K562 (cell line): Measurements from ENCODE around the gene MAB21L4. TPM values are rescaled to one million over a fixed set of nuclear protein-coding genes. Genes with fewer than 3 reads are reported as not detected.
A peak's percentile ranks its signal among the peaks of the same experiment; 100 is the strongest.

Experiments used
- ATAC-seq: fragments of 200-7000 bp; cut with Tn5 transposase; 3 replicates; pipeline ENCODE4 v1.9.1; 2020; ENCODE audit warnings: moderate library complexity
- BruUV-seq: library from RNA; stranded (reverse); fragments of 400-500 nt; replicated peaks from 2 replicates; lab custom pipeline; 2021; lab: Mats Ljungman, UMichigan
- CTCF ChIA-PET: fragments of 300-600 bp; formaldehyde crosslinking; extraction: SDS; loops from one replicate; lab custom pipeline; 2021; ENCODE audit warnings: low intra/inter-chr PET ratio; lab: Yijun Ruan, JAX
- POLR2A ChIA-PET: fragments of 300-600, 350-650 bp; sonication (Branson Sonifier 250); formaldehyde crosslinking; extraction: SDS; loops from one replicate; lab custom pipeline; 2021; ENCODE audit warnings: antibody characterized with exemption, inconsistent platforms; lab: Yijun Ruan, JAX
- DNase-seq, 4 experiments: peaks; one replicate each; pipeline versions ENCODE4 v3.0.0 to v3.0.0-alpha.2; 2011 to 2018; ENCODE audit warnings: low spot score in 3 of 4, mixed read lengths in 3 of 4; ENCODE audit errors: extremely low read depth in 1 of 4
- FAIRE-seq: peaks from 2 replicates; lab custom pipeline; 2011; peaks lifted over from hg19 to GRCh38; lab: Jason Lieb, UNC
- H2AFZ ChIP-seq: 2 replicates; pipeline ENCODE4 v1.6.0; 2011; ENCODE audit warnings: low read depth, low read length, control low read depth, inconsistent platforms
- H3K27ac ChIP-seq: fragments of 200-600 bp; 3 replicates; pipeline ENCODE4 v1.8.0; 2011; ENCODE audit warnings: low read depth, mild to moderate bottlenecking, control low read depth, inconsistent platforms, low read length, moderate library complexity, mixed read lengths; ENCODE audit errors: extremely low read depth
- H3K27me3 ChIP-seq, 2 experiments: fragments of 300-600 bp in 1 of 2; 2 replicates in 1 of 2; 3 replicates in 1 of 2; pipeline versions ENCODE4 v1.6.0 to v1.8.0; 2011; ENCODE audit warnings: inconsistent platforms in 2 of 2, low read length in 2 of 2, mild to moderate bottlenecking in 1 of 2, mixed read lengths in 1 of 2, moderate library complexity in 1 of 2; ENCODE audit not compliant: control insufficient read depth in 2 of 2, insufficient read depth in 2 of 2
- H3K36me3 ChIP-seq: fragments of 300-600 bp; 3 replicates; pipeline ENCODE4 v1.8.0; 2011; ENCODE audit warnings: mild to moderate bottlenecking, low read length, inconsistent platforms; ENCODE audit not compliant: control insufficient read depth, insufficient read depth
- H3K4me1 ChIP-seq, 2 experiments: fragments of 200-600 bp in 1 of 2; replicated peaks in 1 of 2; 2 replicates in 1 of 2; 3 replicates in 1 of 2; pipeline versions ENCODE4 v1.5.1 to v1.8.0; 2011; ENCODE audit warnings: inconsistent platforms in 2 of 2, low read length in 2 of 2, mild to moderate bottlenecking in 1 of 2, mixed read lengths in 1 of 2, moderate library complexity in 1 of 2; ENCODE audit not compliant: control insufficient read depth in 2 of 2, insufficient read depth in 2 of 2
- H3K4me2 ChIP-seq: 2 replicates; pipeline ENCODE4 v1.6.1; 2011; ENCODE audit warnings: low read length, control low read depth, inconsistent platforms, mixed read lengths; ENCODE audit not compliant: insufficient read depth
- H3K4me3 ChIP-seq: fragments of 200-600 bp; sonication (generic), shearing (Covaris generic); 2 replicates; pipeline ENCODE4 v1.5.1; 2016; ENCODE audit warnings: control low read depth, inconsistent platforms
- H3K79me2 ChIP-seq: fragments of 200-600 bp; 3 replicates; pipeline ENCODE4 v1.8.0; 2011; ENCODE audit warnings: low read length, inconsistent platforms; ENCODE audit not compliant: control insufficient read depth, insufficient read depth
- H3K9ac ChIP-seq, 2 experiments: 2 replicates each; pipeline versions ENCODE4 v1.6.0 to v1.6.1; 2011; ENCODE audit warnings: low read depth in 2 of 2, low read length in 2 of 2, control low read depth in 1 of 2, inconsistent platforms in 1 of 2, mild to moderate bottlenecking in 1 of 2, mixed read lengths in 1 of 2; ENCODE audit not compliant: insufficient read depth in 1 of 2
- H3K9me1 ChIP-seq: one replicate; pipeline ENCODE4 v1.6.0; 2011; ENCODE audit warnings: inconsistent platforms, mild to moderate bottlenecking, low read length, moderate library complexity; ENCODE audit not compliant: control insufficient read depth, insufficient read depth
- H3K9me3 ChIP-seq: replicated peaks from 2 replicates; pipeline ENCODE4 v1.5.1; 2011; ENCODE audit warnings: low read depth, low read length, inconsistent platforms; ENCODE audit not compliant: control insufficient read depth, insufficient read depth
- H4K20me1 ChIP-seq: replicated peaks from 2 replicates; pipeline ENCODE4 v1.6.1; 2011; ENCODE audit warnings: low read length, inconsistent platforms, mixed read lengths; ENCODE audit not compliant: control insufficient read depth, insufficient read depth
- CHD1 ChIP-seq: fragments of 200-600 bp; sonication (generic); IDR thresholded peaks from one replicate; pipeline ENCODE4 v1.6.1; 2012; ENCODE audit warnings: mild to moderate bottlenecking, moderate library complexity, low read length, inconsistent platforms
- CTCF ChIP-seq, 3 experiments: IDR thresholded peaks in 2 of 3; conservative IDR thresholded peaks in 1 of 3; 2 replicates each; pipeline ENCODE4 v1.5.1; 2011 to 2012; ENCODE audit warnings: low read length in 3 of 3, mild to moderate bottlenecking in 3 of 3, control low read depth in 2 of 3, improper control_type of control experiment in 1 of 3, inconsistent platforms in 1 of 3, low read depth in 1 of 3, mixed read lengths in 1 of 3, moderate library complexity in 1 of 3; ENCODE audit not compliant: insufficient read depth in 2 of 3
- E2F5 ChIP-seq: sonication (generic); formaldehyde crosslinking; IDR thresholded peaks from 2 replicates; pipeline ENCODE4 v1.8.0; 2022; ENCODE audit warnings: mild to moderate bottlenecking, missing genetic modification reagents
- EGR1 ChIP-seq: fragments of 450-650 bp; conservative IDR thresholded peaks from 2 replicates; pipeline ENCODE4 v1.6.1; 2017; ENCODE audit warnings: mild to moderate bottlenecking
- ELF1 ChIP-seq: fragments of 200-800 bp; sonication (Bioruptor generic); IDR thresholded peaks from 2 replicates; pipeline ENCODE4 v1.6.1; 2016; ENCODE audit warnings: missing genetic modification characterization, missing compliant biosample characterization
- KAT2B ChIP-seq: IDR thresholded peaks from one replicate; pipeline ENCODE4 v1.6.1; 2012; ENCODE audit warnings: low read depth, mild to moderate bottlenecking, control low read depth, inconsistent platforms, low read length, moderate library complexity
- MEF2A ChIP-seq: IDR thresholded peaks from 2 replicates; pipeline ENCODE4 v1.6.1; 2011; ENCODE audit warnings: low read depth, mild to moderate bottlenecking, low read length, moderate library complexity; ENCODE audit not compliant: control insufficient read depth
- RAD21 ChIP-seq, 2 experiments: fragments of 250-450 bp in 1 of 2; fragments of 450-650 bp in 1 of 2; sonication (Bioruptor Pico) in 1 of 2; formaldehyde crosslinking in 1 of 2; IDR thresholded peaks in 1 of 2; conservative IDR thresholded peaks in 1 of 2; 2 replicates each; pipeline versions ENCODE4 v1.4.0 to v1.8.0; 2020 to 2022; ENCODE audit warnings: mild to moderate bottlenecking in 2 of 2, moderate library complexity in 1 of 2
- SMAD2 ChIP-seq: fragments of 150-350 bp; IDR thresholded peaks from 2 replicates; pipeline ENCODE4 v1.6.1; 2014; ENCODE audit warnings: low read depth, mild to moderate bottlenecking, low read length
- SMC3 ChIP-seq: conservative IDR thresholded peaks from 2 replicates; pipeline ENCODE4 v1.6.1; 2011; ENCODE audit warnings: low read depth, low read length, improper control_type of control experiment; ENCODE audit not compliant: insufficient read depth
- TFAP4 ChIP-seq: sonication (generic); formaldehyde crosslinking; IDR thresholded peaks from 2 replicates; pipeline ENCODE4 v1.8.0; 2022; ENCODE audit warnings: missing genetic modification reagents, mild to moderate bottlenecking, moderate library complexity, borderline replicate concordance
- ZBTB17 ChIP-seq: fragments of 450-650 bp; formaldehyde crosslinking; IDR thresholded peaks from 2 replicates; pipeline ENCODE4 v1.4.0; 2020; ENCODE audit warnings: mild to moderate bottlenecking
- ZNF274 ChIP-seq: IDR thresholded peaks from 2 replicates; pipeline ENCODE4 v1.6.1; 2011; ENCODE audit warnings: low read depth, mild to moderate bottlenecking, low read length, moderate library complexity, borderline replicate concordance
- ZNF512 ChIP-seq: IDR thresholded peaks from 2 replicates; pipeline ENCODE4 v1.6.1; 2016; ENCODE audit warnings: missing genetic modification characterization, missing compliant biosample characterization
- ZNF586 ChIP-seq: fragments of 450-650 bp; formaldehyde crosslinking; conservative IDR thresholded peaks from 2 replicates; pipeline ENCODE4 v1.4.0; 2020; ENCODE audit warnings: mild to moderate bottlenecking, moderate library complexity
- ZNF79 ChIP-seq: fragments of 250-450 bp; sonication (Bioruptor Pico); IDR thresholded peaks from 2 replicates; pipeline ENCODE4 v1.4.0; 2020; ENCODE audit warnings: low read depth, mild to moderate bottlenecking, moderate library complexity
- WGBS: fragments of 100-300 bp; shearing (Covaris generic); methylation state at CpG from one replicate; pipeline ENCODE4 v1.1.6; 2016; ENCODE audit warnings: low coverage, mixed read lengths; ENCODE audit not compliant: insufficient coverage; ENCODE audit errors: missing lambda C conversion rate; 5-methylcytosine and 5-hydroxymethylcytosine counted together
- in situ Hi-C: fragments of 300-500 bp; cut with MboI; formaldehyde crosslinking; loops from 4 replicates; pipeline ENCODE4 v1.15.0; 2018; ENCODE audit warnings: inconsistent platforms, mixed read lengths
- intact Hi-C: fragments of 100-400 bp; cut with micrococcal nuclease; formaldehyde crosslinking; loops from 2 replicates; pipeline ENCODE4 v1.14.2; 2022
- polyA plus RNA-seq, 8 experiments: library from polyadenylated mRNA; depleted of rRNA in 4 of 8; stranded (reverse) in 5 of 8; unstranded in 3 of 8; fragments of >200 nt; fragmentation: Nextera tagmentation in 2 of 8; fragmentation: Illumina TruSeq in 1 of 8; extraction: Ambion mirVana in 2 of 8; extraction: Trizol in 1 of 8; gene quantifications; 2 replicates each; pipeline versions ENCODE4 v1.2.1 to v1.2.3, GENCODE V29; 2011 to 2014; ENCODE audit warnings: inconsistent platforms in 1 of 8, missing spikeins in 1 of 8
- total RNA-seq, 7 experiments: library from RNA; depleted of rRNA in 6 of 7; stranded (reverse); fragments of >200 nt in 6 of 7; fragmentation: Illumina TruSeq in 2 of 7; extraction: Trizol in 2 of 7; gene quantifications; 2 replicates each; pipeline versions ENCODE4 v1.2.1 to v1.2.3, GENCODE V29; 2011 to 2021; ENCODE audit warnings: low replicate concordance in 1 of 7

The MAB21L4 gene
- total and polyA plus RNA-seq, 9 of the 15 experiments (the other 6 are each of a cell fraction or from before 2014, with no cell fraction given): 0.03 TPM; not detected in 8

GRCh38 chr2:240840435-240841060 is 55.4 kb downstream of the MAB21L4 start:
- H3K9me1 ChIP-seq: no peaks in the 10 kb centered on the region
- no peak overlapping the region for H3K27ac ChIP-seq
- ChIA-PET CTCF (interaction anchor here (0.9 kb wide), 1 partner anchor 327 kb away, joined by 4 read pairs; no protein-coding TSS in a partner anchor), POLR2A (interaction anchor here (0.6 to 0.7 kb wide), 2 partner anchors 19 to 26 kb away, joined by 3 read pairs; no protein-coding TSS in a partner anchor)
- peak; percentile 49 for FAIRE-seq
- H3K4me3 ChIP-seq: no peak overlapping the region
- no peak overlapping the region for H3K4me2 ChIP-seq
- in situ Hi-C loops (no loop called here), intact Hi-C loops (no loop called here)
- H3K36me3 ChIP-seq: no peaks in the 10 kb centered on the region
- DNase-seq: peak; percentile 49 to 62 (median 52)
- 0% methylated on average over 6 of the region's 9 CpGs for WGBS
- H3K79me2 ChIP-seq: no peaks in the 10 kb centered on the region
- H3K9ac ChIP-seq: no peak overlapping the region
- no TSS peak for BruUV-seq
- no peak overlapping the region for H2AFZ ChIP-seq
- H4K20me1 ChIP-seq: peaks cover 6% of the 10 kb centered on the region
- ATAC-seq: peak; percentile 97
- peaks cover 0 to 30% of the 10 kb centered on the region in 2 experiments; a peak in 2 of 5 replicates for H3K27me3 ChIP-seq
- H3K9me3 ChIP-seq: no peaks in the 10 kb centered on the region
- H3K4me1 ChIP-seq: no peaks in the 10 kb centered on the region; a peak in 1 of 5 replicates
- TF ChIP-seq RAD21 (CRISPR knock-in tag; conservative IDR thresholded peaks at IDR 0.05 in 1 of 2, IDR thresholded peaks at IDR 0.05 in 1 of 2): peak in 1 of 2 experiments; percentile 65; a peak in 2 of 4 replicates
- no peak for TF ChIP-seq ZNF512 (tag)
- no peak for TF ChIP-seq ZNF586 (CRISPR knock-in tag)
- no peak for TF ChIP-seq SMAD2
- no peak for TF ChIP-seq KAT2B
- no peak for TF ChIP-seq ELF1
- TF ChIP-seq E2F5 (CRISPR knock-in tag): no peak
- TF ChIP-seq CHD1: no peak
- peak; percentile 42 for TF ChIP-seq SMC3
- peak; percentile 66 to 85 (median 67) for TF ChIP-seq CTCF (IDR thresholded peaks at IDR 0.05 in 2 of 3, conservative IDR thresholded peaks at IDR 0.05 in 1 of 3; ENCODE audit: insufficient read depth in 2 of 3, low read depth in 1 of 3, low read length in 3 of 3)
- TF ChIP-seq EGR1: no peak
- no peak for TF ChIP-seq MEF2A
- no peak for TF ChIP-seq ZBTB17 (CRISPR knock-in tag)
- no peak for TF ChIP-seq ZNF274
- no peak for TF ChIP-seq ZNF79 (CRISPR knock-in tag)
- peak; percentile 18; the same call in 1 of the 2 replicates for TF ChIP-seq TFAP4 (CRISPR knock-in tag)
